ENCODE results near the gene ZFYVE21. TPM values are rescaled to one million over a fixed set of nuclear protein-coding genes. Genes with fewer than 3 reads are reported as not detected.
A peak's percentile ranks its signal among the peaks of the same experiment; 100 is the strongest.

ZFYVE21 gene
- total RNA-seq, 1 experiment from 2014 or later = 45.7 TPM

GRCh38 chr14:103702497-103703432 lies 12.8 kb upstream of the ZFYVE21 start:
- H3K4me3 Mint-ChIP-seq (ENCODE audit: low read depth, unreplicated experiment) = no peak overlapping the region
- H3K27me3 Mint-ChIP-seq (ENCODE audit: unreplicated experiment) = no peaks in the 10 kb centered on the region
- intact Hi-C loops (cut with micrococcal nuclease; ENCODE audit: unreplicated experiment) = no loop called here
- H3K36me3 Mint-ChIP-seq (ENCODE audit: insufficient read depth, unreplicated experiment) = peaks cover 60% of the 10 kb centered on the region
- CTCF ChIA-PET = no interaction called here
- no peaks in the 10 kb centered on the region for H3K4me1 Mint-ChIP-seq (ENCODE audit: low read depth, unreplicated experiment)
- BruUV-seq (replicated peaks) = no TSS peak
- TF ChIP-seq CTCF (IDR thresholded peaks at IDR 0.05; ENCODE audit: unreplicated experiment) = no peak
- no peaks in the 10 kb centered on the region for H3K9me3 Mint-ChIP-seq (ENCODE audit: low read depth, unreplicated experiment)
- H3K27ac Mint-ChIP-seq (ENCODE audit: unreplicated experiment) = peak overlapping the region; percentile 61
- no peak for DNase-seq

GRCh38 chr14:103703433-103704385 lies 11.9 kb upstream of the ZFYVE21 start:
- TF ChIP-seq CTCF (IDR thresholded peaks at IDR 0.05; ENCODE audit: unreplicated experiment) = no peak
- BruUV-seq (replicated peaks) = no TSS peak

GRCh38 chr14:103704708-103705107 lies 10.9 kb upstream of the ZFYVE21 start:
- no peak overlapping the region for H3K4me3 Mint-ChIP-seq (ENCODE audit: low read depth, unreplicated experiment)
- CTCF ChIA-PET = no interaction called here
- DNase-seq = no peak
- intact Hi-C loops (cut with micrococcal nuclease; ENCODE audit: unreplicated experiment) = no loop called here
- BruUV-seq (replicated peaks) = no TSS peak
- H3K4me1 Mint-ChIP-seq (ENCODE audit: low read depth, unreplicated experiment) = no peaks in the 10 kb centered on the region
- no peaks in the 10 kb centered on the region for H3K27me3 Mint-ChIP-seq (ENCODE audit: unreplicated experiment)
- TF ChIP-seq CTCF (IDR thresholded peaks at IDR 0.05; ENCODE audit: unreplicated experiment) = no peak
- H3K9me3 Mint-ChIP-seq (ENCODE audit: low read depth, unreplicated experiment) = no peaks in the 10 kb centered on the region
- peaks cover 59% of the 10 kb centered on the region for H3K36me3 Mint-ChIP-seq (ENCODE audit: insufficient read depth, unreplicated experiment)
- H3K27ac Mint-ChIP-seq (ENCODE audit: unreplicated experiment) = no peak overlapping the region

More at GRCh38 chr14:103703433-103704385, 11.9 kb upstream of the ZFYVE21 start:
- H3K4me1 Mint-ChIP-seq (ENCODE audit: low read depth, unreplicated experiment) = no peaks in the 10 kb centered on the region
- H3K9me3 Mint-ChIP-seq (ENCODE audit: low read depth, unreplicated experiment) = no peaks in the 10 kb centered on the region
- CTCF ChIA-PET = no interaction called here
- no peak overlapping the region for H3K27ac Mint-ChIP-seq (ENCODE audit: unreplicated experiment)
- no peaks in the 10 kb centered on the region for H3K27me3 Mint-ChIP-seq (ENCODE audit: unreplicated experiment)
- intact Hi-C loops (cut with micrococcal nuclease; ENCODE audit: unreplicated experiment) = no loop called here
- peaks cover 57% of the 10 kb centered on the region for H3K36me3 Mint-ChIP-seq (ENCODE audit: insufficient read depth, unreplicated experiment)
- DNase-seq = no peak
- no peak overlapping the region for H3K4me3 Mint-ChIP-seq (ENCODE audit: low read depth, unreplicated experiment)

- Mint-ChIP-seq H3K4me3 (ENCODE audit: low read depth, unreplicated experiment) (no peak overlapping the region), H3K36me3 (ENCODE audit: insufficient read depth, unreplicated experiment) (peaks cover 56% of the 10 kb centered on the region), H3K27ac (ENCODE audit: unreplicated experiment) (no peak overlapping the region), H3K9me3 (ENCODE audit: low read depth, unreplicated experiment) (no peaks in the 10 kb centered on the region), H3K27me3 (ENCODE audit: unreplicated experiment) (no peaks in the 10 kb centered on the region), H3K4me1 (ENCODE audit: low read depth, unreplicated experiment) (no peaks in the 10 kb centered on the region)
- TF ChIP-seq CTCF (IDR thresholded peaks at IDR 0.05; ENCODE audit: unreplicated experiment) = no peak
- intact Hi-C loops (cut with micrococcal nuclease; ENCODE audit: unreplicated experiment) = no loop called here
- no TSS peak for BruUV-seq (replicated peaks)
- no peak for DNase-seq
- CTCF ChIA-PET = no interaction called here
These were observed 10.5 kb upstream of the ZFYVE21 start for GRCh38 chr14:103705118-103705503.
